WTC11 (cell line): ENCODE data around the gene PARM1.

ENCODE experiments used
- ATF2 ChIP-seq: sonication (generic); formaldehyde crosslinking; IDR thresholded peaks from 2 replicates; pipeline ENCODE4 v1.8.1; 2022; ENCODE audit warnings: low read depth, missing genetic modification reagents, borderline replicate concordance
- CTCF ChIP-seq: fragments of 200-600 bp; IDR thresholded peaks from 2 replicates; pipeline ENCODE4 v1.8.0; 2022; ENCODE audit warnings: antibody characterized with exemption
- E2F4 ChIP-seq: sonication (generic); formaldehyde crosslinking; IDR thresholded peaks from 2 replicates; pipeline ENCODE4 v1.8.1; 2022; ENCODE audit warnings: low read depth, mild to moderate bottlenecking, moderate library complexity, missing genetic modification reagents, borderline replicate concordance
- ERG ChIP-seq: fragments of 250-450 bp; sonication (Bioruptor Pico); IDR thresholded peaks from 2 replicates; pipeline ENCODE4 v1.8.0; 2021; ENCODE audit warnings: mild to moderate bottlenecking
- ESRRA ChIP-seq: sonication (generic); formaldehyde crosslinking; IDR thresholded peaks from 2 replicates; pipeline ENCODE4 v1.8.1; 2022; ENCODE audit warnings: mild to moderate bottlenecking, missing genetic modification reagents, borderline replicate concordance
- FOXP4 ChIP-seq: sonication (generic); formaldehyde crosslinking; IDR thresholded peaks from 2 replicates; pipeline ENCODE4 v1.8.0; 2022; ENCODE audit warnings: mild to moderate bottlenecking, missing genetic modification reagents
- IRF1 ChIP-seq: sonication (generic); formaldehyde crosslinking; IDR thresholded peaks from 2 replicates; pipeline ENCODE4 v1.8.0; 2023; ENCODE audit warnings: missing genetic modification reagents
- KAT7 ChIP-seq: sonication (generic); formaldehyde crosslinking; IDR thresholded peaks from 2 replicates; pipeline ENCODE4 v1.8.1; 2023; ENCODE audit warnings: missing genetic modification reagents, mild to moderate bottlenecking, borderline replicate concordance
- NFYB ChIP-seq: sonication (generic); formaldehyde crosslinking; conservative IDR thresholded peaks from 2 replicates; pipeline ENCODE4 v1.8.0; 2022; ENCODE audit warnings: low read depth, missing genetic modification reagents
- NR3C1 ChIP-seq: sonication (generic); formaldehyde crosslinking; conservative IDR thresholded peaks from 2 replicates; pipeline ENCODE4 v1.8.1; 2023; ENCODE audit warnings: low read depth, mild to moderate bottlenecking, missing genetic modification reagents
- TP53 ChIP-seq: sonication (generic); formaldehyde crosslinking; IDR thresholded peaks from 2 replicates; pipeline ENCODE4 v1.8.1; 2023; ENCODE audit warnings: mild to moderate bottlenecking, missing genetic modification reagents
- ZBTB21 ChIP-seq: sonication (generic); formaldehyde crosslinking; IDR thresholded peaks from 2 replicates; pipeline ENCODE4 v1.8.1; 2023; ENCODE audit warnings: mild to moderate bottlenecking, missing genetic modification reagents, borderline replicate concordance
- ZNF281 ChIP-seq: sonication (generic); formaldehyde crosslinking; IDR thresholded peaks from 2 replicates; pipeline ENCODE4 v1.8.0; 2023; ENCODE audit warnings: mild to moderate bottlenecking, missing genetic modification reagents

GRCh38 chr4:75069493-75070074 lies 136.7 kb downstream of the PARM1 start:
- TF ChIP-seq ATF2 (CRISPR knock-in tag) (no peak), CTCF (no peak), TP53 (CRISPR knock-in tag) (no peak), FOXP4 (CRISPR knock-in tag) (no peak), ZNF281 (CRISPR knock-in tag) (no peak), ERG (CRISPR knock-in tag) (no peak), E2F4 (CRISPR knock-in tag) (no peak), KAT7 (CRISPR knock-in tag) (no peak), ZBTB21 (no peak), NR3C1 (CRISPR knock-in tag) (no peak), IRF1 (CRISPR knock-in tag) (no peak), NFYB (CRISPR knock-in tag) (no peak), ESRRA (CRISPR knock-in tag) (no peak)
